CD4-positive, CD25-positive, alpha-beta regulatory T cell (primary cell): Measurements from ENCODE around the gene EXT2. TPM values are rescaled to one million over a fixed set of nuclear protein-coding genes. Genes with fewer than 3 reads are reported as not detected.

Experiments used
- ATAC-seq, 2 donors: fragments of 150-1000 bp; cut with Tn5 transposase; one replicate each; pipeline ENCODE4 v1.10.0; 2021; ENCODE audit warnings: low read depth in 2 of 2, moderate number of reproducible peaks in 2 of 2, moderate library complexity in 1 of 2
- DNase-seq, 3 donors: peaks; one replicate each; pipeline versions ENCODE4 v3.0.0 to v3.0.0-alpha.2; 2012 to 2022; ENCODE audit warnings: mixed read lengths in 1 of 3
- H3K27ac ChIP-seq: one replicate; pipeline ENCODE4 v1.7.0; 2013; ENCODE audit warnings: mild to moderate bottlenecking, low read length; ENCODE audit not compliant: insufficient read depth, poor library complexity, severe bottlenecking
- H3K27me3 ChIP-seq: one replicate; pipeline ENCODE4 v1.7.0; 2013; ENCODE audit warnings: low read length; ENCODE audit not compliant: control insufficient read depth, insufficient read depth
- H3K36me3 ChIP-seq: one replicate; pipeline ENCODE4 v1.7.0; 2013; ENCODE audit warnings: mild to moderate bottlenecking, low read length, moderate library complexity; ENCODE audit not compliant: control insufficient read depth, insufficient read depth
- H3K4me1 ChIP-seq: 2 replicates; pipeline ENCODE4 v1.7.0; 2013; ENCODE audit warnings: mild to moderate bottlenecking, low read length; ENCODE audit not compliant: insufficient read depth, control insufficient read depth, poor library complexity, severe bottlenecking
- H3K4me3 ChIP-seq: one replicate; pipeline ENCODE4 v1.7.0; 2013; ENCODE audit warnings: low read depth, mild to moderate bottlenecking, low read length, moderate library complexity
- H3K9me3 ChIP-seq, 2 experiments: 1 replicate in 1 of 2; 2 replicates in 1 of 2; pipeline ENCODE4 v1.7.0; 2013; ENCODE audit warnings: low read length in 2 of 2, mild to moderate bottlenecking in 1 of 2, moderate library complexity in 1 of 2; ENCODE audit not compliant: control insufficient read depth in 2 of 2
- H3K27ac Mint-ChIP-seq, 3 donors: one replicate each; pipeline ENCODE4 v1.8.0; 2020 to 2022; ENCODE audit warnings: mild to moderate bottlenecking in 3 of 3, mixed read lengths in 3 of 3, moderate library complexity in 2 of 3
- H3K27me3 Mint-ChIP-seq: one replicate; pipeline ENCODE4 v1.8.0; 2022; ENCODE audit warnings: mild to moderate bottlenecking, mixed read lengths
- H3K36me3 Mint-ChIP-seq: one replicate; pipeline ENCODE4 v1.8.0; 2020; ENCODE audit warnings: mixed read lengths
- H3K4me1 Mint-ChIP-seq, 4 donors: one replicate each; pipeline ENCODE4 v1.8.0; 2020 to 2022; ENCODE audit warnings: mixed read lengths in 4 of 4, mild to moderate bottlenecking in 1 of 4
- H3K4me3 Mint-ChIP-seq, 4 donors: one replicate each; pipeline ENCODE4 v1.8.0; 2020 to 2022; ENCODE audit warnings: mild to moderate bottlenecking in 4 of 4, mixed read lengths in 4 of 4, moderate library complexity in 3 of 4
- H3K9me3 Mint-ChIP-seq, 7 donors: one replicate each; pipeline ENCODE4 v1.8.0; 2020 to 2022; ENCODE audit warnings: mixed read lengths in 7 of 7, mild to moderate bottlenecking in 3 of 7, moderate library complexity in 2 of 7
- polyA plus RNA-seq, 4 donors: library from polyadenylated mRNA; unstranded; fragments of 300-500 nt; fragmentation: Illumina TruSeq; gene quantifications; one replicate each; pipeline ENCODE4 v1.2.3, GENCODE V29; 2021
- total RNA-seq: library from RNA; stranded (reverse); gene quantifications from one replicate; pipeline ENCODE4 v1.2.3, GENCODE V29; 2022

EXT2 gene
- total and polyA plus RNA-seq, 5 donors from 2014 or later: 25.6 to 42.6 (median 41.4) TPM

GRCh38 chr11:44258190-44258489 is 162.7 kb downstream of the EXT2 start:
- Mint-ChIP-seq H3K4me1 (peaks cover 6 to 16% (median 11%) of the 10 kb centered on the region in 4 donors), H3K27me3 (no peaks in the 10 kb centered on the region), H3K27ac (no peak overlapping the region), H3K9me3 (peaks cover 0 to 5% (median 0%) of the 10 kb centered on the region in 7 donors), H3K36me3 (peaks cover under 1% of the 10 kb centered on the region), H3K4me3 (no peak overlapping the region)
- DNase-seq (no peak), ATAC-seq (no peak)
- H3K27ac ChIP-seq: no peak overlapping the region
- H3K4me3 ChIP-seq: no peak overlapping the region
- H3K9me3 ChIP-seq: peaks cover 2 to 3% of the 10 kb centered on the region in 2 experiments
- H3K27me3 ChIP-seq: no peaks in the 10 kb centered on the region
- H3K4me1 ChIP-seq: no peaks in the 10 kb centered on the region
- no peaks in the 10 kb centered on the region for H3K36me3 ChIP-seq

DNA sequence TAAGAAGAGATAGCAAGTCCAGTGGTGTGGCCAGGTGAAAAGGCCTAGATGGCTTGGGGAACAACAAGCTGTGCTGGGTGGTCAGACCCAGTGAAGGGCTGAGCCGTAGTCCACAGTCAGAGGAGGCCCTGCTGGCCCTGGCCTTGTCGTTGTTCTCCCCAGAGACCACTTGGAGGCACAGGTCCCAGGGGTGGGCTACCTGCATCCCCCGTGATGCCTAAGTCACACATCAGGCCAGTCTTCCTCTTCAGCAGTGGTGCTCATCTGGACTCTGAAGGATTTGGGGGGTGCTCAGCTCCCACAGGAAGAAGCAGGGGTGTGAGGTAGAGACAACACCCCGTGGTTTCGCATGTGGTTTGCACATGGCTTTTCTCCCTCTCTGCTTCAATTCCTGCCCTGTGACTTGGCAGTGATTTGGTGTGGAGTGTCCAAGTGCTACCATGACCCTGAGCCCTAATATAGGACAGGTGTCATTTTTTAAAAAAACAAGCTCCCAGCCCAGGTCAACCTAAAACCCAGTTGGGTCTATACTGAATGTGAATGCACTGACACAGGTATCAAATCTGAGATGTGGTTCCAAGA is 163.5 kb downstream of the EXT2 start:
- Histone ChIP-seq H3K27ac (no peak overlapping the region), H3K36me3 (no peaks in the 10 kb centered on the region), H3K4me3 (no peak overlapping the region), H3K27me3 (no peaks in the 10 kb centered on the region), H3K9me3 (no peaks in the 10 kb centered on the region), H3K4me1 (no peaks in the 10 kb centered on the region)
- ATAC-seq: no peak
- Mint-ChIP-seq H3K27me3 (no peaks in the 10 kb centered on the region), H3K36me3 (no peaks in the 10 kb centered on the region), H3K9me3 (peaks cover 0 to 2% (median 0%) of the 10 kb centered on the region in 7 donors), H3K4me1 (peaks cover 6 to 16% (median 11%) of the 10 kb centered on the region in 4 donors), H3K27ac (no peak overlapping the region), H3K4me3 (no peak overlapping the region)
- DNase-seq: no peak

GRCh38 chr11:44260081-44260480 is 164.6 kb downstream of the EXT2 start:
- Histone ChIP-seq H3K27me3 (no peaks in the 10 kb centered on the region), H3K4me3 (no peak overlapping the region), H3K27ac (no peak overlapping the region), H3K36me3 (no peaks in the 10 kb centered on the region), H3K4me1 (no peaks in the 10 kb centered on the region), H3K9me3 (no peaks in the 10 kb centered on the region)
- ATAC-seq: no peak
- Mint-ChIP-seq H3K27ac (no peak overlapping the region), H3K4me1 (peaks cover 6 to 16% (median 11%) of the 10 kb centered on the region in 4 donors), H3K9me3 (peaks cover 0 to 2% (median 0%) of the 10 kb centered on the region in 7 donors), H3K4me3 (no peak overlapping the region), H3K36me3 (no peaks in the 10 kb centered on the region), H3K27me3 (no peaks in the 10 kb centered on the region)
- DNase-seq: no peak

GRCh38 chr11:44261800-44262591 is 166.5 kb downstream of the EXT2 start:
- Mint-ChIP-seq H3K27ac (peak overlapping the region in 1 of 3 donors; percentile 90), H3K4me3 (no peak overlapping the region), H3K4me1 (peaks cover 0 to 4% (median 2%) of the 10 kb centered on the region in 4 donors), H3K9me3 (peaks cover 0 to 2% (median 0%) of the 10 kb centered on the region in 7 donors), H3K36me3 (no peaks in the 10 kb centered on the region), H3K27me3 (peaks cover 3% of the 10 kb centered on the region)
- no peak overlapping the region for H3K27ac ChIP-seq
- no peaks in the 10 kb centered on the region for H3K9me3 ChIP-seq
- DNase-seq (no peak), ATAC-seq (no peak)
- no peaks in the 10 kb centered on the region for H3K36me3 ChIP-seq
- no peak overlapping the region for H3K4me3 ChIP-seq
- no peaks in the 10 kb centered on the region for H3K4me1 ChIP-seq
- no peaks in the 10 kb centered on the region for H3K27me3 ChIP-seq

DNA sequence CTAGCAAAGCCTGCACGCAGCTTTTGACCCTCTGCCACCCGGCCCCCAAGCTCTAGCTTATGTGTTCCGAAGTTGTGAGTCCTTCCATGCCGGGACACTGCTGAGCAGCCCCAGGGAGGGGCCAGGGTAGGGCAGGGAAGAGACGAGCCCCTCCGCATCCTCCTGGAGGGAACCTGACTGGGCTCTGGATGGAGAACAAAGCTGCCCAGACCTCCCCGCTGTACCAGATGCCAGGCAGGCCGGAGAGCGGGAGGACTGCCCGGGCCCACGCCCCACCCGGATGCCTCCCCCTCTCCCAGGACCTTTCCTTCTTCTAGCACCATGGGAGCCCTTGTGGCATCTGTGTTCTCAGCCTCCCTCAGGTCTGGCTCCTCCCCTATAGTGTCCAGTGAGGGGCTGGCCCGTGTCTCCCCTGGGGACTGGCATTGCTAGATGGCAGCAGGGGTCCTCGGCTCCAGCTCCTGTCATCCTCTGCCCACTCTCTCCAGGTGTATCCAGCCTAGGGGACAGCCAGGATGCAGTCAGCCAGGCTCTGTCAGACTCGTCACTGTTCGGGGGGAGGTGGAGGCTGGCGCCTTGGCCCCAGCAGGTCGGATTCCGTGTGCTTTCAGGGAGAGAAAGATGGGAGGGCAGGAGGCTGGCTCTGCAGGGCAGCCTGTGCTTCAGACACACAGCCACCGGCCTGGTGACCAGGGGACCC is 168.4 kb downstream of the EXT2 start:
- no peak overlapping the region for H3K27ac ChIP-seq
- H3K36me3 ChIP-seq: no peaks in the 10 kb centered on the region
- DNase-seq (no peak), ATAC-seq (no peak)
- H3K4me3 ChIP-seq: no peak overlapping the region
- H3K4me1 ChIP-seq: no peaks in the 10 kb centered on the region
- no peaks in the 10 kb centered on the region for H3K27me3 ChIP-seq
- Mint-ChIP-seq H3K36me3 (no peaks in the 10 kb centered on the region), H3K27me3 (peaks cover 4% of the 10 kb centered on the region), H3K9me3 (peaks cover 0 to 2% (median 0%) of the 10 kb centered on the region in 7 donors), H3K4me1 (peaks cover 0 to 3% (median 0%) of the 10 kb centered on the region in 4 donors), H3K27ac (no peak overlapping the region), H3K4me3 (no peak overlapping the region)
- no peaks in the 10 kb centered on the region for H3K9me3 ChIP-seq

- peaks cover 4% of the 10 kb centered on the region for H3K27me3 Mint-ChIP-seq
- no peak overlapping the region for H3K27ac ChIP-seq
- no peaks in the 10 kb centered on the region for H3K4me1 ChIP-seq
- H3K4me1 Mint-ChIP-seq: no peaks in the 10 kb centered on the region
- peaks cover 0 to 2% (median 0%) of the 10 kb centered on the region in 7 donors for H3K9me3 Mint-ChIP-seq
- ATAC-seq (no peak), DNase-seq (no peak)
- H3K36me3 ChIP-seq: no peaks in the 10 kb centered on the region
- H3K27me3 ChIP-seq: no peaks in the 10 kb centered on the region
- no peak overlapping the region for H3K4me3 Mint-ChIP-seq
- H3K4me3 ChIP-seq: no peak overlapping the region
- no peak overlapping the region for H3K27ac Mint-ChIP-seq
- no peaks in the 10 kb centered on the region for H3K9me3 ChIP-seq
- no peaks in the 10 kb centered on the region for H3K36me3 Mint-ChIP-seq
Observed at GRCh38 chr11:44264438-44264749, 168.9 kb downstream of the EXT2 start.

GRCh38 chr11:44264761-44265160 is 169.3 kb downstream of the EXT2 start:
- Mint-ChIP-seq H3K27ac (no peak overlapping the region), H3K36me3 (no peaks in the 10 kb centered on the region), H3K9me3 (peaks cover 0 to 2% (median 0%) of the 10 kb centered on the region in 7 donors), H3K27me3 (peaks cover 4% of the 10 kb centered on the region), H3K4me3 (no peak overlapping the region), H3K4me1 (no peaks in the 10 kb centered on the region)
- H3K27ac ChIP-seq: no peak overlapping the region
- H3K9me3 ChIP-seq: no peaks in the 10 kb centered on the region
- DNase-seq: no peak
- no peak overlapping the region for H3K4me3 ChIP-seq
- H3K36me3 ChIP-seq: no peaks in the 10 kb centered on the region
- H3K4me1 ChIP-seq: no peaks in the 10 kb centered on the region
- no peak for ATAC-seq
- no peaks in the 10 kb centered on the region for H3K27me3 ChIP-seq
